IPS DF 6.9 (cell line): Measurements from ENCODE around the gene TSPYL1.

Experiments used
- DNase-seq: peaks from one replicate; pipeline ENCODE4 v3.0.0-alpha.2; 2013; ENCODE audit warnings: low read depth, low spot score
- H3K27ac ChIP-seq: one replicate; pipeline ENCODE4 v1.5.1; 2013; ENCODE audit warnings: low read length, control low read depth
- H3K27me3 ChIP-seq: 2 replicates; pipeline ENCODE4 v1.6.1; 2013; ENCODE audit warnings: mild to moderate bottlenecking, low read length; ENCODE audit not compliant: control insufficient read depth, insufficient read depth
- H3K36me3 ChIP-seq: 2 replicates; pipeline ENCODE4 v1.6.1; 2013; ENCODE audit warnings: low read length; ENCODE audit not compliant: control insufficient read depth, insufficient read depth
- H3K4me1 ChIP-seq: 2 replicates; pipeline ENCODE4 v1.6.1; 2013; ENCODE audit warnings: low read length; ENCODE audit not compliant: control insufficient read depth, insufficient read depth
- H3K4me3 ChIP-seq: 2 replicates; pipeline ENCODE4 v1.5.1; 2013; ENCODE audit warnings: mild to moderate bottlenecking, low read length
- H3K9me3 ChIP-seq: 2 replicates; pipeline ENCODE4 v1.6.1; 2013; ENCODE audit warnings: low read length, inconsistent platforms; ENCODE audit not compliant: control insufficient read depth, insufficient read depth
- WGBS: extraction: QIAGEN DNeasy Blood & Tissue Kit; methylation state at CpG from one replicate; pipeline ENCODE4 v1.1.7; 2013; ENCODE audit warnings: mixed read lengths, missing lambda C conversion rate; ENCODE audit not compliant: insufficient read length, insufficient coverage; 5-methylcytosine and 5-hydroxymethylcytosine counted together

The TSPYL1 gene

DNA sequence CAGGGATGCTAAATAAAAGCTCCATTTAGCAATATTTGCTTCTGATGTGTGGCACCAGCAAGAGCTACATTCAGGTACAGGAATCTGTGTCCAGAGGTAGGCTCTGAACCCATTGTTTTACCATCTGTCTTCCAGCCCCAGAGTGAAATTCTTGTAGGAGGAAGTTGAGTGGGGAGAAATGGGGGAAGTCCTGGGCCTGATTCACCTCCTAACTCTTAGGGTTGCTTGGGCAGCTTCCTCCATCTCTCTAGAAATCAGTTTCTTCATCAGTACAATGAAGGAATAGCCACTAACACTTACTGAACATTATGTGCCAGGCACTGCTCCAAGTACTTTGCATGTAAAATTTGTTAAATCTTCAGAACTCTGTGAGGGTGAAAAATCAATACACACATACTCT, 35.1 kb upstream of the TSPYL1 start:
- Histone ChIP-seq H3K9me3 (no peaks in the 10 kb centered on the region), H3K36me3 (no peaks in the 10 kb centered on the region), H3K4me1 (no peaks in the 10 kb centered on the region), H3K4me3 (no peak overlapping the region), H3K27ac (no peak overlapping the region), H3K27me3 (no peaks in the 10 kb centered on the region)
- no peak for DNase-seq

GRCh38 chr6:116314218-116314617, 34.5 kb upstream of the TSPYL1 start:
- Histone ChIP-seq H3K4me3 (no peak overlapping the region), H3K27me3 (no peaks in the 10 kb centered on the region), H3K9me3 (no peaks in the 10 kb centered on the region), H3K4me1 (no peaks in the 10 kb centered on the region), H3K27ac (no peak overlapping the region), H3K36me3 (no peaks in the 10 kb centered on the region)
- no peak for DNase-seq

GRCh38 chr6:116313101-116313776, 33.5 kb upstream of the TSPYL1 start:
- Histone ChIP-seq H3K9me3 (no peaks in the 10 kb centered on the region), H3K27ac (no peak overlapping the region), H3K4me3 (no peak overlapping the region), H3K36me3 (no peaks in the 10 kb centered on the region), H3K27me3 (no peaks in the 10 kb centered on the region), H3K4me1 (no peaks in the 10 kb centered on the region)
- DNase-seq, result no peak
- no CpG with 5 or more reads among the region's 2 CpGs for WGBS

- H3K36me3 ChIP-seq, result no peaks in the 10 kb centered on the region
- no peaks in the 10 kb centered on the region for H3K9me3 ChIP-seq
- no peak for DNase-seq
- H3K27ac ChIP-seq, result no peak overlapping the region
- no CpG with 5 or more reads among the region's 2 CpGs for WGBS
- H3K4me1 ChIP-seq, result no peaks in the 10 kb centered on the region
- no peaks in the 10 kb centered on the region for H3K27me3 ChIP-seq
- no peak overlapping the region for H3K4me3 ChIP-seq
These were observed 29.9 kb upstream of the TSPYL1 start for GRCh38 chr6:116309657-116310056.

DNA sequence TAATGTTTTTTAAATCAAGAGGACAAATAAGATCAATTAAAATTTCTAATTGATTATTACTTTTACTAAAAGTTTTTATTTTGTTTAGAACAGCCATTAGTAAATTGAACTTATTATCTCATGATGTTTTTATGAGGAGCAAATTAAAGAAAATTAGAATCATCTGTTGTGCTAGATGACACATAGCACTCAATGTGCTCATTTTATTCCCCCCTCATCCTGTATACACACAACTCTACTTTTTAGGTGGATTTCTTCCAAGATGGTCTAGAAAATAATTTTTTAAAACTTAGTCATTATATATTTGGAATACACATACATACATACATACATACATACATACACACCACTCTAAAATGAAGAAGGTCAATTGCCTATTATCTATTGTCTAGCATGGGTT, 29.3 kb upstream of the TSPYL1 start:
- Histone ChIP-seq H3K9me3 (no peaks in the 10 kb centered on the region), H3K27ac (no peak overlapping the region), H3K27me3 (no peaks in the 10 kb centered on the region), H3K4me3 (no peak overlapping the region), H3K4me1 (no peaks in the 10 kb centered on the region), H3K36me3 (no peaks in the 10 kb centered on the region)
- no peak for DNase-seq

DNA sequence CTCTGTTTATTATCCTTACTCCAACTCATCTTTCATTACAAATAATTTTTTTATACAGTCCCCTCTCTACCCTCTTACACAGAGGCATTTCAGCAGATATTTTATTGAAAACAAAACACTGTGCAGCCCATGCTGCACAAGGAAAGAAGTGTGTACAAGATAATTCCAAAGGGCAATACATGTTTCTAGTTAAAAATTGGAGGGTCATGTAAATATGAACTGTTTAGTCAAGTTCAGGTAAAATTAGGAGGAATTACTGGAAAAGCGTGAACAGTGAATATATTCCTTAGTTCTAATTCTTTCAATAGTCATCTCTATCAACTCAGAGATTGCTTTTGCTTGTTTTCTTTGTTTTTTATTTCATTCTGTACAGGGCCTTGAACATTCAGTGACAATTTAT, 27.9 kb upstream of the TSPYL1 start:
- no CpG with 5 or more reads among the region's 1 CpG for WGBS
- Histone ChIP-seq H3K27ac (no peak overlapping the region), H3K4me1 (no peaks in the 10 kb centered on the region), H3K9me3 (no peaks in the 10 kb centered on the region; the same call in 1 of the 2 replicates), H3K4me3 (no peak overlapping the region), H3K36me3 (no peaks in the 10 kb centered on the region), H3K27me3 (no peaks in the 10 kb centered on the region)
- DNase-seq, result no peak

DNA sequence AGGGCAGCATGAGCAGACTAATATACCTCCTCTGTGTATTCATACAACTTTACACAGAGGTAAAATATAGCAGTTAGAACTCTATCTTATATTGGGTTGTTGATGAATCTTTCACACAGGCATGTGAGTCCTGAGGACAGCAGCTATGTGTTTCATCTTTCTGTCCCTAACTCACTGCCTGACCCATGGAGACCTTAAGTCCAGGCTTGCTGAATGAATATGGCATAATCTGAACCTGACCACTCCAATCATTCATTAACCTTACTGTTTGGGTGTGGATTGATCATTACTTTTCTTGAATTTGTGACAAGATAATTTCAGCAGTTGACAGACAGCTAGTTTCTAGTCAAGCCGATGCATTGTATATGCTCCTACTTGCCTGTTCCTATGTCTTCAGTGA, 27.3 kb upstream of the TSPYL1 start:
- DNase-seq, result no peak
- no peaks in the 10 kb centered on the region for H3K4me1 ChIP-seq
- WGBS, result no CpG with 5 or more reads among the region's 1 CpG
- H3K9me3 ChIP-seq, result no peaks in the 10 kb centered on the region; the same call in 1 of the 2 replicates
- H3K27me3 ChIP-seq, result no peaks in the 10 kb centered on the region
- H3K36me3 ChIP-seq, result no peaks in the 10 kb centered on the region
- no peak overlapping the region for H3K4me3 ChIP-seq
- no peak overlapping the region for H3K27ac ChIP-seq

DNA sequence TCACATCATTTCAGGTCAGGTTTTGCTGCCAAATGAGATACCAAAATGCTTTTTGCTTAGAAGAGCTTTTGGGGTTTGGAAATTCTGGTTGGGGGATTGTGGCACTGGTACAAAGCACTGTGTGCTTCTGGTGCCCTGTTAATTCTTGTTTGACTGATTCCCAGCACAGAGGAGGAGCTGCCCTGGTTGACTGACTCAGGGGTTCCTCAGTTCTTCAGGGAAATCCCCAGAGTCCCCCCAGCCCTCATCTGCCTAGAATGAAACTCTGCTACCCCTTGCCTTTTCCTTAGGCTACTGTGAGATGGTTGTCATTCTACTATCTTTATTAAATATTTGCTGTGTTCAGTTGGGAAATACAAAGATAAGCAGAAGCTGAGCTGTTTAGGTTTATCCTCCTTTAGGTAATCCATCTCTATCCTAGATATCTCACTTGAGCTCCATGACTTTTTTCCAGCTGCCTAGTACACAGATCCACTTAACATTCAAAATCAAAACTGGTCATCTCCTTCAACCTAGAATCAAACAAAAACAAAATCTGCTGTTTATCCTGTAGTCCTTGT, 24.9 kb upstream of the TSPYL1 start:
- H3K27me3 ChIP-seq, result no peaks in the 10 kb centered on the region
- H3K9me3 ChIP-seq, result no peaks in the 10 kb centered on the region; the same call in 1 of the 2 replicates
- H3K4me3 ChIP-seq, result no peak overlapping the region
- no peaks in the 10 kb centered on the region for H3K4me1 ChIP-seq
- no peak for DNase-seq
- H3K36me3 ChIP-seq, result no peaks in the 10 kb centered on the region
- H3K27ac ChIP-seq, result no peak overlapping the region

- no peaks in the 10 kb centered on the region; the same call in 1 of the 2 replicates for H3K9me3 ChIP-seq
- H3K27me3 ChIP-seq, result no peaks in the 10 kb centered on the region
- H3K27ac ChIP-seq, result no peak overlapping the region
- H3K4me3 ChIP-seq, result no peak overlapping the region
- no peaks in the 10 kb centered on the region for H3K4me1 ChIP-seq
- no CpG with 5 or more reads among the region's 3 CpGs for WGBS
- H3K36me3 ChIP-seq, result no peaks in the 10 kb centered on the region
- no peak for DNase-seq
These were observed 21.4 kb upstream of the TSPYL1 start for GRCh38 chr6:116301104-116301503.

DNA sequence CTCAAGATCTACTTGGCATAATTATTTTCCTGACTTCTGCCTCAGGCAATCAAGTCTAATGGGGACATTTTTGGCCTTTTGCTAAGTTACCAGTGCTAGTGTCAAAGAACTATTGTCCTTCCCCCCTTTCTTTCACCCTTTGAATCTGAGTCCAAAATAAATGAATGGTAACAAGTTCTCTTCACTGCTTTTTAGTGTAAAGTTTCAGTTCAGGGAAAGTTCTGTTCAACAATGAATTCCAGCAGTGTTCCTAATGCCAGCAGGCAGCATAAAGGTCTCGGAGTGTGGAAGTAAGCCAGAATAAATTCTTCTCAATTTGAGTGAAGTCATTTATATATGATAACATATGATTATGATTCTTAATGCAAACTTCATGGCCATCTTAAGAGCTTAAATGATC, 20.8 kb upstream of the TSPYL1 start:
- Histone ChIP-seq H3K27me3 (no peaks in the 10 kb centered on the region), H3K27ac (no peak overlapping the region), H3K9me3 (no peaks in the 10 kb centered on the region; the same call in 1 of the 2 replicates), H3K4me3 (no peak overlapping the region), H3K36me3 (no peaks in the 10 kb centered on the region), H3K4me1 (no peaks in the 10 kb centered on the region)
- no CpG with 5 or more reads among the region's 1 CpG for WGBS
- no peak for DNase-seq

- no peaks in the 10 kb centered on the region for H3K4me1 ChIP-seq
- no peaks in the 10 kb centered on the region for H3K36me3 ChIP-seq
- no peaks in the 10 kb centered on the region for H3K27me3 ChIP-seq
- H3K27ac ChIP-seq, result no peak overlapping the region
- H3K9me3 ChIP-seq, result no peaks in the 10 kb centered on the region; the same call in 1 of the 2 replicates
- DNase-seq, result no peak
- H3K4me3 ChIP-seq, result no peak overlapping the region
These were observed 19.2 kb upstream of the TSPYL1 start for GRCh38 chr6:116298973-116299372.
